Measurements from ENCODE around the gene RNF126. TPM values are rescaled to one million over a fixed set of nuclear protein-coding genes. Genes with fewer than 3 reads are reported as not detected.

RNF126 gene
- total RNA-seq, 1 donor from 2014 or later = 41.6 TPM

GRCh38 chr19:687569-688166 is 24.7 kb upstream of the RNF126 start:
- H3K27me3 Mint-ChIP-seq (ENCODE audit: low read depth) = no peaks in the 10 kb centered on the region
- DNase-seq (ENCODE audit: low spot score in 2 of 2, unreplicated experiment in 2 of 2) = no peak
- no peaks in the 10 kb centered on the region for H3K4me1 Mint-ChIP-seq
- no peaks in the 10 kb centered on the region for H3K9me3 Mint-ChIP-seq
- no peaks in the 10 kb centered on the region for H3K36me3 Mint-ChIP-seq
- no peak overlapping the region for H3K27ac Mint-ChIP-seq
- TF ChIP-seq, protein P1, sequence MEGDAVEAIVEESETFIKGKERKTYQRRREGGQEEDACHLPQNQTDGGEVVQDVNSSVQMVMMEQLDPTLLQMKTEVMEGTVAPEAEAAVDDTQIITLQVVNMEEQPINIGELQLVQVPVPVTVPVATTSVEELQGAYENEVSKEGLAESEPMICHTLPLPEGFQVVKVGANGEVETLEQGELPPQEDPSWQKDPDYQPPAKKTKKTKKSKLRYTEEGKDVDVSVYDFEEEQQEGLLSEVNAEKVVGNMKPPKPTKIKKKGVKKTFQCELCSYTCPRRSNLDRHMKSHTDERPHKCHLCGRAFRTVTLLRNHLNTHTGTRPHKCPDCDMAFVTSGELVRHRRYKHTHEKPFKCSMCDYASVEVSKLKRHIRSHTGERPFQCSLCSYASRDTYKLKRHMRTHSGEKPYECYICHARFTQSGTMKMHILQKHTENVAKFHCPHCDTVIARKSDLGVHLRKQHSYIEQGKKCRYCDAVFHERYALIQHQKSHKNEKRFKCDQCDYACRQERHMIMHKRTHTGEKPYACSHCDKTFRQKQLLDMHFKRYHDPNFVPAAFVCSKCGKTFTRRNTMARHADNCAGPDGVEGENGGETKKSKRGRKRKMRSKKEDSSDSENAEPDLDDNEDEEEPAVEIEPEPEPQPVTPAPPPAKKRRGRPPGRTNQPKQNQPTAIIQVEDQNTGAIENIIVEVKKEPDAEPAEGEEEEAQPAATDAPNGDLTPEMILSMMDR (IDR thresholded peaks at IDR 0.05; ENCODE audit: unreplicated experiment) = no peak
- H3K4me3 Mint-ChIP-seq = no peak overlapping the region

- DNase-seq (ENCODE audit: low spot score in 2 of 2, unreplicated experiment in 2 of 2) = no peak
- H3K36me3 Mint-ChIP-seq = no peaks in the 10 kb centered on the region
- no peak overlapping the region for H3K4me3 Mint-ChIP-seq
- no peak overlapping the region for H3K27ac Mint-ChIP-seq
- no peaks in the 10 kb centered on the region for H3K27me3 Mint-ChIP-seq (ENCODE audit: low read depth)
- no peaks in the 10 kb centered on the region for H3K4me1 Mint-ChIP-seq
- TF ChIP-seq, protein P1 (IDR thresholded peaks at IDR 0.05; ENCODE audit: unreplicated experiment) = no peak
- H3K9me3 Mint-ChIP-seq = no peaks in the 10 kb centered on the region
Measured at GRCh38 chr19:686589-687297, 23.7 kb upstream of the RNF126 start.

GRCh38 chr19:685454-685931 is 22.5 kb upstream of the RNF126 start:
- Mint-ChIP-seq H3K27me3 (ENCODE audit: low read depth) (no peaks in the 10 kb centered on the region), H3K36me3 (no peaks in the 10 kb centered on the region), H3K4me3 (no peak overlapping the region), H3K4me1 (no peaks in the 10 kb centered on the region), H3K27ac (no peak overlapping the region), H3K9me3 (no peaks in the 10 kb centered on the region)
- no peak for DNase-seq (ENCODE audit: low spot score in 2 of 2, unreplicated experiment in 2 of 2)
- TF ChIP-seq, protein P1 (IDR thresholded peaks at IDR 0.05; ENCODE audit: unreplicated experiment) = no peak

DNA sequence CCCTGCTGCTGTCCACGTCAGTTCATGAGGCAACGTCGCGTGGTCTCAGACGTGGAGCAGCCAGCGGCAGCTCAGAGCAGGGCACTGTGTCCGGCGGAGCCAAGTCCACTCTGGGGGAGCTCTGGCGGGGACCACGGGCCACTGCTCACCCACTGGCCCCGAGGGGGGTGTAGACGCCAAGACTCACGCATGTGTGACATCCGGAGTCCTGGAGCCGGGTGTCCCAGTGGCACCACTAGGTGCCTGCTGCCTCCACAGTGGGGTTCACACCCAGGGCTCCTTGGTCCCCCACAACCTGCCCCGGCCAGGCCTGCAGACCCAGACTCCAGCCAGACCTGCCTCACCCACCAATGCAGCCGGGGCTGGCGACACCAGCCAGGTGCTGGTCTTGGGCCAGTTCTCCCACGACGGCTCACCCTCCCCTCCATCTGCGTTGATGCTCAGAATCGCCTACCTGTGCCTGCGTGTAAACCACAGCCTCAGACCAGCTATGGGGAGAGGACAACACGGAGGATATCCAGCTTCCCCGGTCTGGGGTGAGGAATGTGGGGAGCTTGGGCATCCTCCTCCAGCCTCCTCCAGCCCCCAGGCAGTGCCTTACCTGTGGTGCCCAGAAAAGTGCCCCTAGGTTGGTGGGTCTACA is 19.8 kb upstream of the RNF126 start:
- TF ChIP-seq, protein P1 (IDR thresholded peaks at IDR 0.05; ENCODE audit: unreplicated experiment) = no peak
- peaks cover 13% of the 10 kb centered on the region for H3K4me1 Mint-ChIP-seq
- H3K36me3 Mint-ChIP-seq = no peaks in the 10 kb centered on the region
- no peaks in the 10 kb centered on the region for H3K27me3 Mint-ChIP-seq (ENCODE audit: low read depth)
- H3K4me3 Mint-ChIP-seq = no peak overlapping the region
- no peak for DNase-seq (ENCODE audit: low spot score in 2 of 2, unreplicated experiment in 2 of 2)
- H3K27ac Mint-ChIP-seq = peak overlapping the region; percentile 66
- no peaks in the 10 kb centered on the region for H3K9me3 Mint-ChIP-seq

- peak in 1 of 2 experiments; percentile 19 for DNase-seq (ENCODE audit: low spot score in 2 of 2, unreplicated experiment in 2 of 2)
- no peaks in the 10 kb centered on the region for H3K9me3 Mint-ChIP-seq
- H3K4me1 Mint-ChIP-seq = peaks cover 19% of the 10 kb centered on the region
- H3K27ac Mint-ChIP-seq = peak overlapping the region; percentile 99
- TF ChIP-seq, protein P1 (IDR thresholded peaks at IDR 0.05; ENCODE audit: unreplicated experiment) = no peak
- H3K4me3 Mint-ChIP-seq = peak overlapping the region; percentile 84
- no peaks in the 10 kb centered on the region for H3K36me3 Mint-ChIP-seq
- H3K27me3 Mint-ChIP-seq (ENCODE audit: low read depth) = no peaks in the 10 kb centered on the region
Measured at GRCh38 chr19:681029-682019, 18.3 kb upstream of the RNF126 start.

Measured in mesothelial cell of epicardium (in vitro differentiated cells).